Endodermal cell (in vitro differentiated cells): ENCODE measurements around the gene CERS6. TPM values are rescaled to one million over a fixed set of nuclear protein-coding genes. Genes with fewer than 3 reads are reported as not detected.

Experiments
- DNase-seq: peaks from one replicate; pipeline ENCODE4 v3.0.0-alpha.2; 2017
- H3K27ac ChIP-seq: 2 replicates; pipeline ENCODE4 v1.5.1; 2013; ENCODE audit warnings: mild to moderate bottlenecking, low read depth, low read length, moderate library complexity
- H3K27me3 ChIP-seq: 2 replicates; pipeline ENCODE4 v1.6.1; 2013; ENCODE audit warnings: mild to moderate bottlenecking, low read length, moderate library complexity; ENCODE audit not compliant: insufficient read depth, control insufficient read depth, poor library complexity, severe bottlenecking
- H3K36me3 ChIP-seq: 2 replicates; pipeline ENCODE4 v1.7.0; 2013; ENCODE audit warnings: mild to moderate bottlenecking, low read length, moderate library complexity; ENCODE audit not compliant: control insufficient read depth, insufficient read depth
- H3K4me1 ChIP-seq: one replicate; pipeline ENCODE4 v1.7.0; 2013; ENCODE audit warnings: low read length; ENCODE audit not compliant: control insufficient read depth, insufficient read depth
- H3K4me3 ChIP-seq: 2 replicates; pipeline ENCODE4 v1.5.1; 2013; ENCODE audit warnings: mild to moderate bottlenecking, low read length, moderate library complexity
- H3K9ac ChIP-seq: 2 replicates; pipeline ENCODE4 v1.6.1; 2013; ENCODE audit warnings: mild to moderate bottlenecking, low read length, moderate library complexity; ENCODE audit not compliant: poor library complexity, severe bottlenecking; ENCODE audit errors: extremely low read depth
- H3K9me3 ChIP-seq: 2 replicates; pipeline ENCODE4 v1.6.1; 2013; ENCODE audit warnings: mild to moderate bottlenecking, low read length, moderate library complexity; ENCODE audit not compliant: control insufficient read depth
- H3K27ac Mint-ChIP-seq: 2 replicates; pipeline ENCODE4 v1.8.0; 2020; ENCODE audit warnings: mixed read lengths
- H3K27me3 Mint-ChIP-seq: 2 replicates; pipeline ENCODE4 v1.8.0; 2021; ENCODE audit warnings: mild to moderate bottlenecking, mixed read lengths; ENCODE audit not compliant: insufficient read depth
- H3K36me3 Mint-ChIP-seq: 2 replicates; pipeline ENCODE4 v1.8.0; 2020; ENCODE audit warnings: low read depth, mixed read lengths
- H3K4me1 Mint-ChIP-seq: 2 replicates; pipeline ENCODE4 v1.8.0; 2020; ENCODE audit warnings: mixed read lengths
- H3K4me3 Mint-ChIP-seq: 2 replicates; pipeline ENCODE4 v1.8.0; 2020; ENCODE audit warnings: mild to moderate bottlenecking, moderate library complexity, mixed read lengths
- H3K9me3 Mint-ChIP-seq: 2 replicates; pipeline ENCODE4 v1.8.0; 2020; ENCODE audit warnings: mild to moderate bottlenecking, mixed read lengths
- WGBS, 2 experiments: methylation state at CpG; one replicate each; pipeline versions ENCODE4 v1.1.5 to v1.1.7; 2013; ENCODE audit warnings: missing lambda C conversion rate in 2 of 2, mixed read lengths in 1 of 2; ENCODE audit not compliant: insufficient coverage in 1 of 2, insufficient read length in 1 of 2; 5-methylcytosine and 5-hydroxymethylcytosine counted together
- total RNA-seq, 2 donors: library from RNA; stranded (reverse); fragmentation: NEBNext Ultra II Directional in 1 of 2; extraction: Animal tissue kit (Norgen Biotek cat#: 25700) in 1 of 2; gene quantifications; 2 replicates in 1 of 2; 3 replicates in 1 of 2; pipeline ENCODE4 v1.2.1, GENCODE V29; 2021
- TF ChIP-seq, protein P1 (sequence below): fragments of 200-600 bp; sonication (generic); conservative IDR thresholded peaks from 2 replicates; pipeline ENCODE4 v1.5.0; 2021; ENCODE audit warnings: antibody characterized with exemption, mild to moderate bottlenecking

The CERS6 gene
- total RNA-seq, 2 donors from 2014 or later = 41.3 to 52.0 TPM

DNA sequence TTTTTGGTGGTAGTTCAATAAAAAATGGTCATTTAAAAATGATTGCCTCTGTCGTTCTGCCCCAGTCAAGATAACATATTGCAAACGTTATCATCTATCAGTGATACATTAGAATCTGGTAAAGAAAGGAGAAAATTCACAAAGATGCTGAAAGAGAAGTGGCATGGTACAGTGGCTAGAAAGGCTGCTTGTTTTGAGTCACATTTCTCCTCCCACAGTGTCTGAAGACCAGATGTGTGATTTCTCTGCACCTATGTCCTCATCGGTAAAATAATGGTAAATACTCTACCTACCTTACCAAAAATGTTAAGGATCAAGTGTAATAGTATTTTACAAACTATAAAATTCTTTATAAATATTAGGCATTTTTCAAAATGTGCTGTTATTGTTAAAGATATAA lies 270.3 kb downstream of the CERS6 start:
- WGBS, 2 experiments = 98% methylated on average over 2 of the region's 3 CpGs; no CpG with 5 or more reads in 1 of the 2 experiments
- Histone ChIP-seq H3K9me3 (peaks cover 6% of the 10 kb centered on the region), H3K9ac (no peak overlapping the region), H3K4me1 (peaks cover 4% of the 10 kb centered on the region), H3K27ac (no peak overlapping the region), H3K27me3 (no peaks in the 10 kb centered on the region), H3K36me3 (peaks cover 25% of the 10 kb centered on the region), H3K4me3 (no peak overlapping the region)
- Mint-ChIP-seq H3K36me3 (peaks cover 26% of the 10 kb centered on the region), H3K4me3 (no peak overlapping the region), H3K9me3 (no peaks in the 10 kb centered on the region), H3K4me1 (peaks cover 18% of the 10 kb centered on the region), H3K27me3 (no peaks in the 10 kb centered on the region), H3K27ac (no peak overlapping the region)
- no peak for DNase-seq
- TF ChIP-seq, protein P1, sequence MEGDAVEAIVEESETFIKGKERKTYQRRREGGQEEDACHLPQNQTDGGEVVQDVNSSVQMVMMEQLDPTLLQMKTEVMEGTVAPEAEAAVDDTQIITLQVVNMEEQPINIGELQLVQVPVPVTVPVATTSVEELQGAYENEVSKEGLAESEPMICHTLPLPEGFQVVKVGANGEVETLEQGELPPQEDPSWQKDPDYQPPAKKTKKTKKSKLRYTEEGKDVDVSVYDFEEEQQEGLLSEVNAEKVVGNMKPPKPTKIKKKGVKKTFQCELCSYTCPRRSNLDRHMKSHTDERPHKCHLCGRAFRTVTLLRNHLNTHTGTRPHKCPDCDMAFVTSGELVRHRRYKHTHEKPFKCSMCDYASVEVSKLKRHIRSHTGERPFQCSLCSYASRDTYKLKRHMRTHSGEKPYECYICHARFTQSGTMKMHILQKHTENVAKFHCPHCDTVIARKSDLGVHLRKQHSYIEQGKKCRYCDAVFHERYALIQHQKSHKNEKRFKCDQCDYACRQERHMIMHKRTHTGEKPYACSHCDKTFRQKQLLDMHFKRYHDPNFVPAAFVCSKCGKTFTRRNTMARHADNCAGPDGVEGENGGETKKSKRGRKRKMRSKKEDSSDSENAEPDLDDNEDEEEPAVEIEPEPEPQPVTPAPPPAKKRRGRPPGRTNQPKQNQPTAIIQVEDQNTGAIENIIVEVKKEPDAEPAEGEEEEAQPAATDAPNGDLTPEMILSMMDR = no peak

GRCh38 chr2:168727904-168728470 lies 271.9 kb downstream of the CERS6 start:
- Mint-ChIP-seq H3K4me1 (peaks cover 27% of the 10 kb centered on the region), H3K27ac (no peak overlapping the region), H3K36me3 (peaks cover 22% of the 10 kb centered on the region), H3K4me3 (no peak overlapping the region), H3K27me3 (no peaks in the 10 kb centered on the region), H3K9me3 (no peaks in the 10 kb centered on the region)
- H3K27ac ChIP-seq = no peak overlapping the region
- peaks cover 16% of the 10 kb centered on the region for H3K36me3 ChIP-seq
- H3K4me3 ChIP-seq = no peak overlapping the region
- H3K4me1 ChIP-seq = peaks cover 4% of the 10 kb centered on the region
- H3K9me3 ChIP-seq = peaks cover 6% of the 10 kb centered on the region
- no peak overlapping the region for H3K9ac ChIP-seq
- TF ChIP-seq, protein P1 = no peak
- no peak for DNase-seq
- WGBS, 2 experiments = 99% methylated on average over 5 of the region's 5 CpGs; no CpG with 5 or more reads in 1 of the 2 experiments
- no peaks in the 10 kb centered on the region for H3K27me3 ChIP-seq

DNA sequence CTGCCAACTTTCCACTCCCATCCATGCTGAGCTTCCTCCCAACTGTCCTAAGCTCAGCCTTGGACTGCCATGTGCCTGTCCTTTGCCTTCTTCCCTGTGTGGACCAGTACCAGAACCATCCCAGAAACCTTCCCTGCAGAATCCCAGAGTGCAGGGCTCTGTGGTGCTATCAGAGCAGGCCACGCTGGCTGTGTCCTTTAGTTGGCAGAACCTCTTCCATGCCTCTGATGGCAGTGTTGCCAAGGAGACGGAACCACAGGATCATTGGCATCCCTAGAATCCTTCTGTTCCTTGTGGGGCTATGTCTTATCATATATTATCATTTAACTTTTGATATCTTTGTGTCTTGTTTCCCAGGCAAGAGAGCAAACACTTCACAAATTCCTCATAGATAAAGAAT lies 273.4 kb downstream of the CERS6 start:
- Histone ChIP-seq H3K27ac (no peak overlapping the region), H3K9me3 (no peaks in the 10 kb centered on the region), H3K4me3 (no peak overlapping the region), H3K4me1 (peaks cover 4% of the 10 kb centered on the region), H3K36me3 (peaks cover 10% of the 10 kb centered on the region), H3K9ac (no peak overlapping the region), H3K27me3 (no peaks in the 10 kb centered on the region)
- peaks cover 27% of the 10 kb centered on the region for H3K4me1 Mint-ChIP-seq
- H3K4me3 Mint-ChIP-seq = no peak overlapping the region
- H3K36me3 Mint-ChIP-seq = peaks cover 9% of the 10 kb centered on the region
- WGBS, 2 experiments = 89 to 96% methylated on average over 1 to 2 of the region's 2 CpGs
- peak overlapping the region; percentile 11 for H3K27ac Mint-ChIP-seq
- TF ChIP-seq, protein P1 = no peak
- no peaks in the 10 kb centered on the region for H3K27me3 Mint-ChIP-seq
- DNase-seq = no peak
- no peaks in the 10 kb centered on the region for H3K9me3 Mint-ChIP-seq
